M059J (cell line): ENCODE measurements around the gene USP30. TPM values are rescaled to one million over a fixed set of nuclear protein-coding genes. Genes with fewer than 3 reads are reported as not detected.
"Not testable (repeated sequence)": the region's sequence is repeated elsewhere in the genome, so short reads cannot be mapped to it uniquely, and the experiment has no call there.

Source experiments
- DNase-seq: peaks from one replicate; pipeline ENCODE4 v3.0.0-alpha.2; 2012; ENCODE audit warnings: low read depth
- total RNA-seq: library from RNA; depleted of rRNA; stranded (reverse); fragments of >200 nt; shearing (Covaris generic); gene quantifications from 2 replicates; pipeline ENCODE4 v1.2.3, GENCODE V29; 2014

The USP30 gene
- total RNA-seq, 1 experiment from 2014 or later, result 18.7 TPM

GRCh38 chr12:109053382-109054123 is 1.2 kb downstream of the USP30 start:
- DNase-seq, result peak; percentile 35

GRCh38 chr12:109054124-109054513 is 1.7 kb downstream of the USP30 start:
- DNase-seq, result not testable (repeated sequence)

GRCh38 chr12:109054520-109054919 is 2.1 kb downstream of the USP30 start:
- no peak for DNase-seq

GRCh38 chr12:109056891-109057290 is 4.5 kb downstream of the USP30 start:
- DNase-seq, result no peak

- no peak for DNase-seq
These were observed 5.0 kb downstream of the USP30 start for GRCh38 chr12:109057376-109057775.

- DNase-seq, result no peak
These were observed 6.4 kb downstream of the USP30 start for GRCh38 chr12:109058773-109059172.

GRCh38 chr12:109064143-109064542 is 11.8 kb downstream of the USP30 start:
- DNase-seq, result no peak

GRCh38 chr12:109065154-109065852 is 12.9 kb downstream of the USP30 start:
- DNase-seq, result no peak

GRCh38 chr12:109065853-109066193 is 13.4 kb downstream of the USP30 start:
- no peak for DNase-seq

GRCh38 chr12:109069307-109070271 is 17.2 kb downstream of the USP30 start:
- no peak for DNase-seq

GRCh38 chr12:109074866-109075265 is 22.5 kb downstream of the USP30 start:
- DNase-seq, result no peak

GRCh38 chr12:109082751-109083150 is 30.4 kb downstream of the USP30 start:
- DNase-seq, result no peak

GRCh38 chr12:109084425-109084824 is 32.0 kb downstream of the USP30 start:
- no peak for DNase-seq

GRCh38 chr12:109085590-109085989 is 33.2 kb downstream of the USP30 start:
- DNase-seq, result no peak

- DNase-seq, result peak; percentile 43
These were observed 34.9 kb downstream of the USP30 start for GRCh38 chr12:109087250-109087649.

GRCh38 chr12:109088818-109089217 is 36.4 kb downstream of the USP30 start:
- DNase-seq, result peak; percentile 45

- DNase-seq, result no peak
These were observed 37.3 kb downstream of the USP30 start for GRCh38 chr12:109089683-109090082.

- DNase-seq, result no peak
These were observed 40.2 kb downstream of the USP30 start for GRCh38 chr12:109092497-109093021.

GRCh38 chr12:109093022-109093918 is 40.9 kb downstream of the USP30 start, which contains the start of gene ALKBH2:
TSS of gene ALKBH2 (minus strand) at chr12:109093472. CDS start at chr12:109092786, 686 bp downstream.
- peak; percentile 88 for DNase-seq

GRCh38 chr12:109097140-109097434 is 44.7 kb downstream of the USP30 start:
- DNase-seq, result no peak
